GM12891 (cell line): ENCODE results near the gene APBB1IP.

Source experiments
- POLR2A ChIP-seq: IDR thresholded peaks from 2 replicates; pipeline ENCODE4 v1.6.1; 2011; ENCODE audit warnings: low read depth, low read length, control low read depth
- POLR2AphosphoS5 ChIP-seq: IDR thresholded peaks from 2 replicates; pipeline ENCODE4 v1.6.1; 2011; ENCODE audit warnings: low read depth, low read length, control low read depth
- POU2F2 ChIP-seq: IDR thresholded peaks from 2 replicates; pipeline ENCODE4 v1.6.1; 2011; ENCODE audit warnings: low read depth, mild to moderate bottlenecking, control low read depth, low read length, moderate library complexity
- SPI1 ChIP-seq: IDR thresholded peaks from 2 replicates; pipeline ENCODE4 v1.6.1; 2011; ENCODE audit warnings: low read depth, low read length, control low read depth
- TAF1 ChIP-seq: IDR thresholded peaks from 2 replicates; pipeline ENCODE4 v1.6.1; 2011; ENCODE audit warnings: low read depth, low read length, control low read depth

GRCh38 chr10:26412932-26413331, 25.2 kb upstream of the APBB1IP start:
- TF ChIP-seq POLR2AphosphoS5 (no peak), TAF1 (no peak), POLR2A (no peak), POU2F2 (no peak), SPI1 (peak; percentile 64)
